PC-9 (cell line): ENCODE measurements around the gene ADAMTS7.
"Not testable (repeated sequence)": the region's sequence is repeated elsewhere in the genome, so short reads cannot be mapped to it uniquely, and the experiment has no call there.

Experiments
- CTCF ChIP-seq: fragments of 200-600 bp; sonication (generic); conservative IDR thresholded peaks from 2 replicates; pipeline ENCODE4 v1.6.1; 2017; ENCODE audit warnings: mixed run types, antibody characterized with exemption, mild to moderate bottlenecking, moderate library complexity
- EZH2 ChIP-seq: fragments of 200-600 bp; sonication (generic); IDR thresholded peaks from 2 replicates; pipeline ENCODE4 v1.8.0; 2017; ENCODE audit warnings: antibody characterized with exemption, low read depth

- TF ChIP-seq CTCF, EZH2: not testable (repeated sequence)
Measured at GRCh38 chr15:78741674-78742073, 69.6 kb downstream of the ADAMTS7 start.
